ENCODE results near the gene FOLR3.
"Not testable (repeated sequence)": the region's sequence is repeated elsewhere in the genome, so short reads cannot be mapped to it uniquely, and the experiment has no call there.

FOLR3 gene

GRCh38 chr11:72124046-72124445, 11.5 kb upstream of the FOLR3 start:
- no peak for DNase-seq

DNA sequence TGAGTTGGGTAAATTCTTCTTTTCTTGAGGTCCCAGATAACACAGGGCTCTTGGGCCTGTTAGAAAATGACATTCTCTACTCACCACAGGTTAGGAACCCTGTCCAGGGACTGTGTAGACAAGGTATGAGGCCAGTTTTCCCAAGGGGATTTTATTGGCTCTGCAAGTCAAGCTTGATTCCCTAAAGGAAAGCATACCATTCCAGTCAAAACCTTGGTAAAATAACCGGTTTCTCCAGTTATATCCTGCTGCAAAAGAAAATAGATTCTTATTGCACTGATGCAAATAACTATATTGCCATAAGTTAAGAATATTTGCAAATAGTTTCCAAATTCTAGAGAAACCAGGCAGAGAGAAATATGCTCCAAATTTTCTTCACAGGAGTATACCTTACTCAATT, 9.6 kb upstream of the FOLR3 start:
- no peak for DNase-seq

GRCh38 chr11:72127923-72128322, 7.6 kb upstream of the FOLR3 start:
- no peak for DNase-seq

GRCh38 chr11:72129381-72129780, 6.1 kb upstream of the FOLR3 start:
- DNase-seq = no peak

DNA sequence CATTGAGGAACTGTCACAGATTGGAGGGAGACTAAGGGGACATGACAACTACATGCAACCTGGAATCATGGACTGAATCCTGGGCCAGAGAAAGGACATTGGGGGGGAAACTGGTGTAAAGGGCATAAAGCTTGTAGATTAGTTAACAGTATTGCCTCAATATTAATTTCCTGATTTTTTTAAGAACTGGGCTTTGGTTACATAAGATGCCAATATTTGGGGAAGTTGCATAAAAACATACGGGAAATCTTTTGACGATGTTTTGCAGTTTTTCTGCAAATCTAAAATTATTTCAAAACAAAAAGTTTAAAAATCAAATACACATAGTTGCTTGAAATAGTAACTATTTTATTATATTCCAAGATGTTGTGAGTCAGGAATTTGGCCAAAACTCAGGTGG, 2.9 kb upstream of the FOLR3 start:
- DNase-seq = no peak

GRCh38 chr11:72135891-72136683, 562 bp downstream of the FOLR3 start:
- no peak for DNase-seq

GRCh38 chr11:72136684-72137262, 1.2 kb downstream of the FOLR3 start:
- no peak for DNase-seq

- no peak for DNase-seq
Observed at GRCh38 chr11:72138821-72139390, 3.4 kb downstream of the FOLR3 start.

DNA sequence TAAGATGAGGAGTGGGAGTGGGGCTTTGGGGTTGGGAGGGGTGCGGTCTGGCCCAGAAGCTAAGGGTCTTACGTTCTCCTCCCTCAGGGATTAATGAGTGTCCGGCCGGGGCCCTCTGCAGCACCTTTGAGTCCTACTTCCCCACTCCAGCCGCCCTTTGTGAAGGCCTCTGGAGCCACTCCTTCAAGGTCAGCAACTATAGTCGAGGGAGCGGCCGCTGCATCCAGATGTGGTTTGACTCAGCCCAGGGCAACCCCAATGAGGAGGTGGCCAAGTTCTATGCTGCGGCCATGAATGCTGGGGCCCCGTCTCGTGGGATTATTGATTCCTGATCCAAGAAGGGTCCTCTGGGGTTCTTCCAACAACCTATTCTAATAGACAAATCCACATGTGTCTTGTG, 4.0 kb downstream of the FOLR3 start:
- no peak for DNase-seq

GRCh38 chr11:72140661-72141060, 5.1 kb downstream of the FOLR3 start:
- DNase-seq = no peak

DNA sequence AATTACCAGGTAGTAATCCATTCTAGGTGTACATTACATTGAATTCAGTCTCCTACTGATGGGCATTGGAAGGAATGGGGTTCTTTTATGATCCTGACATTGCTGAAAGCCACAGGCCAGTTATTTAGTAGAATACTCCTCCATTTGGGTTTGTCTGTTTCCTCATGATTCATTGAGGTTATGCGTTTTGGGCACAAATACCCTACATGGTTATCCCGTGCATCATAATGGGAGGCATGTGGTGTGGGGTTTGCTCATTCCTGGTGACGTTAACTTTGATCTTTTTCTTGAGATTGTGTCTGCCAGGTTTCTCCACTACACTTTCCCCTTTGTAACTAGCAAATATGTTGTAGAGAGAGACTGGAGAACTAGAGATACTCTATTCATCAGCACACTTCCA, 5.5 kb downstream of the FOLR3 start:
- no peak for DNase-seq

GRCh38 chr11:72142086-72142485, 6.6 kb downstream of the FOLR3 start:
- DNase-seq = not testable (repeated sequence)

GRCh38 chr11:72142543-72142942, 7.0 kb downstream of the FOLR3 start:
- not testable (repeated sequence) for DNase-seq

DNA sequence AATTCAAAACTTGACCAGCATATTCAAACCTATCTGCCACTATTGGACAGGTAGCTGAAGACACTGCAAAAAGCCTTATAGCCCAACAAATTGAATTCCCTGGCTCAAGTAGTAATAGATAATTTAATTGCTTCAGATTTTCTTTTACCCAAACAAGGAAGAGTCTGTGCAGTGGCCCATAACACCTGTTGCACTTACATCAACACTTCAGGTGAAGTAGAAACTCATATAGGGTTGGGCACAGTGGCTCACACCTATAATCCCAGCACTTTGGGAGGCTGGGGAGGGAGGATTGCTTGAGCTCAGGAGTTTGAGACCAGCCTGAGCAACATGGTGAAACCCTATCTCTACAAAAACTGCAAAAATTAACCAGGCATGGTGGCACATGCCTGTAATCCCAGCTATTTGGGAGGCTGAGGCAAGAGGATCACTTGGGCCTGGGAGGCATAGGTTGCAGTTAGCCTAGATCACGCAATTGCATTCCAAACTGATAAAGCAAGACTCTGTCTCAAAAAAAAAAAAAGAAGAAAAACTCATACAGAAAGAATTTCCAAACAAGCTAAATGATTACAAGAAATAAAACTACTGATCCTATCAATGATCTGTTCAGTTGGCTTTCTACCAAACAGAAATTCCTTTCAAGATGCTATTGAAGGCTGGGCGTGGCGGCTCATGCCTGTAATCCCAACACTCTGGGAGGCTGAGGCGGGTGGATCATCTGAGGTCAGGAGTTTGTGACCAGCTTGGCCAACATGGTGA, 9.5 kb downstream of the FOLR3 start:
- no peak for DNase-seq

GRCh38 chr11:72146625-72147024, 11.1 kb downstream of the FOLR3 start:
- no peak for DNase-seq

DNA sequence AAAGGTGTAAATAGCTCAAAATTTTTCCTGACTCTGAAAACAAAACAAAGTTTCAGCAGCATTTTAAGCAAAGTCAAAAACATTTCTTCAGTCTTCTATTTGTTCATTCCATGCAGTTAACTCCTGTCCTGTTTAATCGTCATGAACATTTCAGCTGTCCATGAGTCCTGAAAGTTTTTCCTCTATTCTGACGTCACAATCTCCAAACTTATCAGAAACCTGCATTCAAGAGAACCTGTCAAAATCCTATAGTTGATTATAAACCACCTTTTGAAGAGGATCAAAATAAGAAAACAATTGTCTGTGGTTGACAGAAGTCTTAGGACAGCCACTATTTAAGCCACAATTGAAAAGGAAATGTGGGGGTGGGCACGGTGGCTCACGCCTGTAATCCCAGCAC, 15.4 kb downstream of the FOLR3 start:
- DNase-seq = no peak

DNA sequence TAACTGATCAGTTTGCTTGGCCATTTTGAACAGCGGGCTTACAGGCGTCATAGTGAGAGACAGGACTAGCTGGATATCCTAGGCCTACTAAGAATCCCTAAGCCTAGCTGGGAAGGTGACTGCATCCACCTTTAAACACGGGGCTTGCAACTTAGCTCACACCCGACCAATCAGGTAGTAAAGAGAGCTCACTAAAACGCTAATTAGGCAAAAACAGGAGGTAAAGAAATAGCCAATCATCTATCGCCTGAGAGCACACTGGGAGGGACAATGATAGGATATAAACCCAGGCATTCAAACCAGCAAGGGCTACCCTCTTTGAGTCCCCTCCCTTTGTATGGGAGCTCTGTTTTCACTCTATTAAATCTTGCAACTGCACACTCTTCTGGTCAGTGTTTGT, 18.3 kb downstream of the FOLR3 start:
- DNase-seq = not testable (repeated sequence)

DNA sequence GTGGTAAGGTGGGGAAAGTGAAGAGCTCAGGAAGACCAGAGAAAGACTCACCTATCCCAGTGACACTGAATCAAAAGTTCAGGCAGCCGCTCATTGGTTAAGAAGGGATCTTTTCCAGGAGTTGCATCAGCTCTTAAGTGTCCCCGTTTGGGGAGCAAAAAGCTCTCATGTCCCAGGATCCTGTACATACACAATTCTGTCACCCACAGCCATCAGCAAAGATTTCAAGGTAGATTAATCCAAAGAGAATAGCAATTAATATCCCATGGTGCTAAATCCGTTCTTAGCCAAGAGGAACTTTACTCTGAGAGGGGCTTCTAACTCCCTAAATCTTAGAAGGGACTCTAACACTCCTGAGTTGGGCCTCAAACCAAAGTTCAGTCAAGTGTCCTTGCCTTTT, 19.3 kb downstream of the FOLR3 start:
- no peak for DNase-seq

DNA sequence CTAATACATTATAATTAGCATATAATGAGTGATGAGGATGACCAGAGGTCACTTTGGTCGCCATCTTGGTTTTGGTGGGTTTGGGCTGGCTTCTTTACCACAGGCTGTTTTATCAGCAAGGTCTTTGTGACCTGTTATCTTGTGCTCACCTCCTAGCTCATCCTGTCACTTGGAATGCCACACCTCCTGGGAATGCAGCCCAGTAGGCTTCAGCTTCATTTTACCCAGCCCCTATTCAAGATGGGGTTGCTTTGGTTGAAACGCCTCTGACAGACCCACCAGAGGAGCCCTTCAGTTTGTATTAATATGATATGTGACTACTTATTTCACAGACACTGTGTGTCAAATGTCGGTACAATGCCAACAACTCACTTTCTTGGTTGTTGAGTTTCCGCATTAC, 20.2 kb downstream of the FOLR3 start:
- DNase-seq = no peak

- no peak for DNase-seq
Observed at GRCh38 chr11:72157131-72157530, 21.6 kb downstream of the FOLR3 start.

- DNase-seq = no peak
Observed at GRCh38 chr11:72160319-72160718, 24.8 kb downstream of the FOLR3 start.

DNA sequence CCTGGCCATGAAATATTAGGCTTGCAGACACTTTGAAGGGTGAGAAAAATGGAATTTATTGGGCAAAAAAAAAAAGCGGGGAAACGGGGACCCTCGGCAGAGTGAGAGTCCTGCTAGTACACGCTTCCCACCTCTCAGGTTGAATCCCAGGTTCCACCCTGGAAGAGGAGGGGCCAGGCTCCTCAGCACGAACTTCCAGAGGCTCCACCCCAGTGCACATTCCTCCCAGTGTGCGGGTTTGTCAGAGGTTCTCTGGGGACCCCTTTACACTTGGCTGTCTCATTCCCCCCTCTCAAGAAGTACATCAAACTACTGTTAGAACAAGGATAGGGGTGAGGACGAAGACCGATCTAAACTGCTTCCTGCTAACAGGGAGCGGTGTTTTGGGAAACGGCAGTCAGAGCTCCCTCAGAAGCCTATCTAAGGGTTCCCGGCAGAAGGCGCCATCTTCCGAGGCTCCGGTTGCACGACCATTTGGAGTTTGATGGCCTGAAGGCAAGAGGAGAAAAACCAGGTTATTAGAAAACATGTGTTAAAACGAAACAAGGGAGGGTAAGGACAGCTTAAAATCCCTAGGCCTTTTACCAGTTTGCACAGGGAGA, 27.5 kb downstream of the FOLR3 start:
- DNase-seq = no peak

DNA sequence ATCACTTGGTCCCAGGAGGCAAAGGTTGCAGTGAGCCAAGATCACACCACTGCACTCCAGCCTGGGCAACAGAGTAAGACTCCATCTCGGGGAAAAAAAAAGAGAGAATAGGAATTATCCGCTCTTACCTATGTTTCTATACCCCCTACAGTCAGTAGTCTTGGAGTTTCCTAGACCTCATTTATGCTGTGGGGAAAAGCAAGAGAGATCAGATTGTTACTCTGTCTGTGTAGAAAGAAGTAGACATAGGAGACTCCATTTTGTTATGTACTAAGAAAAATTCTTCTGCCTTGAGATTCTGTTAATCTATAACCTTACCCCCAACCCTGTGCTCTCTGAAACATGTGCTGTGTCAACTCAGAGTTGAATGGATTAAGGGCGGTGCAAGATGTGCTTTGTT, 28.7 kb downstream of the FOLR3 start:
- DNase-seq = not testable (repeated sequence)
